ENCODE results near the gene XYLT1.

The XYLT1 gene

GRCh38 chr16:17404941-17405689, 65.6 kb downstream of the XYLT1 start:
- Histone ChIP-seq H3F3A (ENCODE audit: low read depth) (no peaks in the 10 kb centered on the region), H3K4me1 (ENCODE audit: insufficient read depth, low read length, poor library complexity, severe bottlenecking) (peaks cover 10% of the 10 kb centered on the region), H3K27me3 (ENCODE audit: insufficient read depth, low read length, poor library complexity, severe bottlenecking) (no peaks in the 10 kb centered on the region), H3K9me3 (ENCODE audit: insufficient read depth, low read depth, low read length) (no peaks in the 10 kb centered on the region), H3K4me3 (ENCODE audit: low read length, poor library complexity, severe bottlenecking) (no peak overlapping the region), H3K4me2 (ENCODE audit: low read depth, low read length, poor library complexity, severe bottlenecking) (no peak overlapping the region), H2AFZ (ENCODE audit: low read length) (no peak overlapping the region), H3K36me3 (ENCODE audit: insufficient read depth, low read length) (peaks cover 66% of the 10 kb centered on the region; the same call in 1 of the 2 replicates), H3K9me2 (replicated peaks; ENCODE audit: low read depth, low read length) (no peaks in the 10 kb centered on the region), H4K20me1 (ENCODE audit: insufficient read depth, low read length, poor library complexity, severe bottlenecking) (peaks cover 75% of the 10 kb centered on the region), H3K9ac (ENCODE audit: low read depth, low read length, poor library complexity, severe bottlenecking) (no peak overlapping the region), H3K79me2 (ENCODE audit: insufficient read depth, low read length) (peaks cover 96% of the 10 kb centered on the region)
- TF ChIP-seq, protein P1, sequence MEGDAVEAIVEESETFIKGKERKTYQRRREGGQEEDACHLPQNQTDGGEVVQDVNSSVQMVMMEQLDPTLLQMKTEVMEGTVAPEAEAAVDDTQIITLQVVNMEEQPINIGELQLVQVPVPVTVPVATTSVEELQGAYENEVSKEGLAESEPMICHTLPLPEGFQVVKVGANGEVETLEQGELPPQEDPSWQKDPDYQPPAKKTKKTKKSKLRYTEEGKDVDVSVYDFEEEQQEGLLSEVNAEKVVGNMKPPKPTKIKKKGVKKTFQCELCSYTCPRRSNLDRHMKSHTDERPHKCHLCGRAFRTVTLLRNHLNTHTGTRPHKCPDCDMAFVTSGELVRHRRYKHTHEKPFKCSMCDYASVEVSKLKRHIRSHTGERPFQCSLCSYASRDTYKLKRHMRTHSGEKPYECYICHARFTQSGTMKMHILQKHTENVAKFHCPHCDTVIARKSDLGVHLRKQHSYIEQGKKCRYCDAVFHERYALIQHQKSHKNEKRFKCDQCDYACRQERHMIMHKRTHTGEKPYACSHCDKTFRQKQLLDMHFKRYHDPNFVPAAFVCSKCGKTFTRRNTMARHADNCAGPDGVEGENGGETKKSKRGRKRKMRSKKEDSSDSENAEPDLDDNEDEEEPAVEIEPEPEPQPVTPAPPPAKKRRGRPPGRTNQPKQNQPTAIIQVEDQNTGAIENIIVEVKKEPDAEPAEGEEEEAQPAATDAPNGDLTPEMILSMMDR (conservative IDR thresholded peaks at IDR 0.05; ENCODE audit: low read length): no peak
- no peak for TF ChIP-seq EZH2phosphoT487 (IDR thresholded peaks at IDR 0.05; ENCODE audit: borderline replicate concordance)

- H3K27me3 ChIP-seq (ENCODE audit: insufficient read depth, low read length, poor library complexity, severe bottlenecking): no peaks in the 10 kb centered on the region
- peaks cover 70% of the 10 kb centered on the region; the same call in 1 of the 2 replicates for H3K36me3 ChIP-seq (ENCODE audit: insufficient read depth, low read length)
- no peak overlapping the region for H3K4me2 ChIP-seq (ENCODE audit: low read depth, low read length, poor library complexity, severe bottlenecking)
- H3K9me2 ChIP-seq (replicated peaks; ENCODE audit: low read depth, low read length): no peaks in the 10 kb centered on the region
- peaks cover 10% of the 10 kb centered on the region for H3K4me1 ChIP-seq (ENCODE audit: insufficient read depth, low read length, poor library complexity, severe bottlenecking)
- peaks cover 96% of the 10 kb centered on the region for H3K79me2 ChIP-seq (ENCODE audit: insufficient read depth, low read length)
- no peaks in the 10 kb centered on the region for H3F3A ChIP-seq (ENCODE audit: low read depth)
- peaks cover 74% of the 10 kb centered on the region for H4K20me1 ChIP-seq (ENCODE audit: insufficient read depth, low read length, poor library complexity, severe bottlenecking)
- H3K4me3 ChIP-seq (ENCODE audit: low read length, poor library complexity, severe bottlenecking): no peak overlapping the region
- H2AFZ ChIP-seq (ENCODE audit: low read length): no peak overlapping the region
- TF ChIP-seq EZH2phosphoT487 (IDR thresholded peaks at IDR 0.05; ENCODE audit: borderline replicate concordance): no peak
- TF ChIP-seq, protein P1 (conservative IDR thresholded peaks at IDR 0.05; ENCODE audit: low read length): no peak
- no peaks in the 10 kb centered on the region for H3K9me3 ChIP-seq (ENCODE audit: insufficient read depth, low read depth, low read length)
- no peak overlapping the region for H3K9ac ChIP-seq (ENCODE audit: low read depth, low read length, poor library complexity, severe bottlenecking)
These were observed 66.8 kb downstream of the XYLT1 start for GRCh38 chr16:17403859-17404545.

DNA sequence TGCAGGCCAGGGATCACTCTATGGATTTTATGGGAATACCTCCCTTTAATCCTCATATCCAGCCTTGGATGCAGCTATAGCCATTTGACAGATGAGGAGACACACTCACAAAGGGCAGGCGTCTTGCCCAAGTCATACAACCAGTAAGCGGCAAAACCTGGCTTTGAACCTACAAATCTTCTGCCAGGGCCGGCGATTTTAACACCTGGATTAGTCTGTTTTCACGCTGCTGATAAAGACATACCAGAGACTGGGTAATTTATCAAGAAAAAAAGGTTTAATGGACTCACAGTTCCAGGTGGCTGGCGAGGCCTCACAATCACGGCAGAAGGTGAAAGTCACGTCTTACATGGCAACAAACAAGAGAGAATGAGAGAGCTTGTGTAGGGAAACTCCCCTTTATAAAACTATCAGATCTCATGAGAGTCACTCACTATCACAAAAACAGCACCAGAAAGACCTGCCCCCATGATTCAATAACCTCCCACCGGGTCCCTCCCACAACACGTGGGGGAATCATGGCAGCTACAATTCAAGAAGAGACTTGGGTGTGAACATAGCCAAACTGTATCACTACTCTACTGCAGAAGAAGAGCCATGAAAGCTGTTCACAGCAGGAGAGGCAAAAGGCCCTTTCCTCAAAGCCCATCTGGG, 67.5 kb downstream of the XYLT1 start:
- Histone ChIP-seq H3K27me3 (ENCODE audit: insufficient read depth, low read length, poor library complexity, severe bottlenecking) (no peaks in the 10 kb centered on the region), H3K4me3 (ENCODE audit: low read length, poor library complexity, severe bottlenecking) (no peak overlapping the region), H3K4me1 (ENCODE audit: insufficient read depth, low read length, poor library complexity, severe bottlenecking) (peaks cover 10% of the 10 kb centered on the region)

More for the DNA sequence above, 67.5 kb downstream of the XYLT1 start:
- H3K4me2 ChIP-seq (ENCODE audit: low read depth, low read length, poor library complexity, severe bottlenecking): no peak overlapping the region
- H3K36me3 ChIP-seq (ENCODE audit: insufficient read depth, low read length): peaks cover 69% of the 10 kb centered on the region; the same call in 1 of the 2 replicates
- no peaks in the 10 kb centered on the region for H3K9me2 ChIP-seq (replicated peaks; ENCODE audit: low read depth, low read length)
- no peaks in the 10 kb centered on the region for H3F3A ChIP-seq (ENCODE audit: low read depth)
- H4K20me1 ChIP-seq (ENCODE audit: insufficient read depth, low read length, poor library complexity, severe bottlenecking): peaks cover 76% of the 10 kb centered on the region
- H3K9me3 ChIP-seq (ENCODE audit: insufficient read depth, low read depth, low read length): no peaks in the 10 kb centered on the region
- no peak overlapping the region for H2AFZ ChIP-seq (ENCODE audit: low read length)
- peaks cover 96% of the 10 kb centered on the region for H3K79me2 ChIP-seq (ENCODE audit: insufficient read depth, low read length)
- H3K9ac ChIP-seq (ENCODE audit: low read depth, low read length, poor library complexity, severe bottlenecking): no peak overlapping the region
- TF ChIP-seq, protein P1 (conservative IDR thresholded peaks at IDR 0.05; ENCODE audit: low read length): no peak

Data from Loucy (cell line).